ENCODE measurements around the gene NTN3.
"Not testable (repeated sequence)": the region's sequence is repeated elsewhere in the genome, so short reads cannot be mapped to it uniquely, and the experiment has no call there.

NTN3 gene

DNA sequence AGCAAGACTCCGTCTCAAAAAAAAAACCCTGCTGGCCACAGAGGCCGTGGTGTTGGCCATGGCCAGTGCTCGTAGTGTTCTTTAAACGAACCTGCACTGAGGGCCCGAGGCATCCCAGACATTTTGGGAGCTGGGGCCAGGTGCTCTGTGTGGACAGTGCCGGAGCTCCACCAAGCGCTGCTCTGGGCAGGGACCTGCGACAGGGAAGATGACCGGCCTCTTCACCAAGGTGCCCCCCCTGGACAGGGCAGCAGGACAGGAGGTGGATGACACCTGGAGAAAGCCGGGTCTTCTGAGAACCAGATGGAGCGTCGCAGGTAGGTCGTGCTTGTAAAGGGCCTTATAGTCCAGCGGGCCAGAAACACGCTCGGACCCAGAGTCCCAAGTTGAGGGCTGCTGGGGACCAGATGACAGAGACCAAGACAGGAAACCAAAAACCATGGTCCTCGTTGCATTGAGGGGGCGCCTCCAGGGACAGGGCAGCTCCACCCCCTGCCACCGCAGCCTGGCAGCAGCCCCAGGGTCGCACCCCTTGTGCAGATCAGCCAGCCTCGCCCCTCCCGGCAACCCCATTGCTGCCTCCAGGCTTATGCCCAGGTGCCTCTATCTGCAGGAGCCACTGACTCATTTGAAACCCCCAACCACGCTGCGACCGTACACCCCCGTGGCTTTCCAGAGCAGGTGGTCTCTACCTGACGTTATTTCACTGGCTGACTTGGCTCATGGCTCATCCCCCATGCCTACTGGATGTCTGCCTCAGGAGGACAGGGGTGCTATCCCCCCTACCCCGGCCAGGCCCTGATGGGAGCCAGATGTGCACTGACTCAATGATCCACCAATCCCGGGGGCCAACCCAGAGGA lies 4.2 kb upstream of the NTN3 start:
- DNase-seq: no peak

- no peak for DNase-seq
Observed at GRCh38 chr16:2467528-2468232, 3.4 kb upstream of the NTN3 start.

DNA sequence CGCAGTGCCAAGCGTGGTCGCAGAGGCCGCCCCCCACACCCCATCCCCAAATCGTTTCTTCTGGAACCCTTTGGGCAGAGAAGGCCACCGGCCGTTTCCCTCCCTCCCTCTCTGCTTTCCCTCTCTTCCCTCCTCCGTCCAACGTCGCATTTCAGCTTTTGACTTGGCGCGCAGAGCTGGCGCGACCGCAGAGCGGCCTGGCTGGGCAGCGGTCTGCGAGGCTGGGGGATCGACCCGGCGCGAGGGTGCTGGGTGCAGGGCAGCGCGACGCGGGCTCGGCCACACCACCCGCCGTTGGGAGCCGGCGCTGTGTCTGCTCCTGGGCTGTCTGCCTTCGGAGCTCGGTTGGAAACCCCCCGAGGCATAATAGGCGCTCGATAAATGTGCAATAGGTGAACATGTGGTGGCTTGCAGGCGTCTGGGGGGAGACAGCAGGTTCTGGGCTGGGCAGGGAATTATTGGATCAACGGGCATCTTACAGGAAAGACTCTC lies 2.8 kb upstream of the NTN3 start:
- no peak for DNase-seq

GRCh38 chr16:2468725-2469398 lies 2.2 kb upstream of the NTN3 start:
- DNase-seq: no peak

DNA sequence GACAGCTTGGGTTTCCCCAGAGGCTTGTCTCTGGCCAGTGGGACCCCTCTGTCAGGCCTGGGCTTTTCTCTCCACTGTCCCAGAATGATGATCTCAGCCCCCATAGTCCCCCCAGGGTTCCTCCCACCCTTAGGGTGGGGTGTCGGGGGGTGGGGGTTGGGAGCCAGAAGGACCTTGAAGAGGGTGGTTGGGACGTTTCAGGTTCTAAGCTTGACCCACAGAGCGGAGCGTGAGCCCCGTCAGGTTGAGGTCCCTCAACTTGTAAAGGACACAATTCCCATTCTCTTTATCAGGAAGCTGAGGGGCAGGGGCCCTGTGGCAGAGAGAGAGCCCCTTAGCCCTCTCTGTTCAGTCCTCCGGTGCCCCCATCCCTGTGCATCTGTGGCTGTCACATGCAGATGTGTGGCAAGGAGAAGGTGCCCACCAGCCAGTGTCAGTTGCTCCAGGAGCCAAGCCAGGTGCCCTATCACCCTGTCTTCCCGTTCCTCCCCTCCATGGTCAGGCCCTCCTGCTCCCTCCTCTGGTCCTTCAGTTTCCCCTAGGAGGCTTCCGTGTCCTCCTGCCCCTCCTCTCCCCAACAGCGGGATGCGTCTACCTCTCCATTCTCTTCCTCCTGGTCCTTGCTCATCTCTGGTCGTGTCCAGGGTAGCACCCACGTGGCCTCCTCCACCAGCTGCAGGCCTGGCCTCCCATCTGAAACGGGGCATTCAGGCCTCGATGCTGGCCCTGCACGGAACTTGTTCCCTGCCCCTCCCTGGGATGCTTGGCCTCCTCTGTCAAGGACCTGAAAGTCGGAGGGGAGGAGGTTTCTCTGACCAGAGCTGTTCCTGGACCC lies 1.5 kb upstream of the NTN3 start:
- DNase-seq: no peak

DNA sequence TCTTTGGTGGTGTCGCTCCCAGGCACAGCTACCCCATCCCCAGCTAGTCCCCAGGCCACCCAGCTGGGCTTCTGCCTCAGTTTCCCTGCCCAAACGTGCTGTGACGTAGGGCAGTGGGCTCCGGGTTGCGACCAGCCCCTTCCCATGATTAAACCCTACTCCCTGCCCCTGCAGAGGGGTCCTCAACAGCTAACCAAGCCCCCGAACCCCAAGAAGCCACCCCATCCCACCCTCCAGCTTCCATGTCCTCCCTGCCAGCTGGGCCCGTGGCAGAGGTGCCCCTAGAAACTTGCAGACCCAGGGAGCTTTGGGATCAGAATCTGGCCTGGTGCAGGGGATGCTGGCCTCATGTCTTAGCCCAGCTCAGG lies 879 bp upstream of the NTN3 start:
- DNase-seq: no peak

- DNase-seq: no peak
Observed at GRCh38 chr16:2470603-2471015, 488 bp upstream of the NTN3 start.

DNA sequence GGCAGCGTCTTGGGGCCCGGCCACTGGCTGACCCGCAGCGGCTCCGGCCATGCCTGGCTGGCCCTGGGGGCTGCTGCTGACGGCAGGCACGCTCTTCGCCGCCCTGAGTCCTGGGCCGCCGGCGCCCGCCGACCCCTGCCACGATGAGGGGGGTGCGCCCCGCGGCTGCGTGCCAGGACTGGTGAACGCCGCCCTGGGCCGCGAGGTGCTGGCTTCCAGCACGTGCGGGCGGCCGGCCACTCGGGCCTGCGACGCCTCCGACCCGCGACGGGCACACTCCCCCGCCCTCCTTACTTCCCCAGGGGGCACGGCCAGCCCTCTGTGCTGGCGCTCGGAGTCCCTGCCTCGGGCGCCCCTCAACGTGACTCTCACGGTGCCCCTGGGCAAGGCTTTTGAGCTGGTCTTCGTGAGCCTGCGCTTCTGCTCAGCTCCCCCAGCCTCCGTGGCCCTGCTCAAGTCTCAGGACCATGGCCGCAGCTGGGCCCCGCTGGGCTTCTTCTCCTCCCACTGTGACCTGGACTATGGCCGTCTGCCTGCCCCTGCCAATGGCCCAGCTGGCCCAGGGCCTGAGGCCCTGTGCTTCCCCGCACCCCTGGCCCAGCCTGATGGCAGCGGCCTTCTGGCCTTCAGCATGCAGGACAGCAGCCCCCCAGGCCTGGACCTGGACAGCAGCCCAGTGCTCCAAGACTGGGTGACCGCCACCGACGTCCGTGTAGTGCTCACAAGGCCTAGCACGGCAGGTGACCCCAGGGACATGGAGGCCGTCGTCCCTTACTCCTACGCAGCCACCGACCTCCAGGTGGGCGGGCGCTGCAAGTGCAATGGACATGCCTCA lies 773 bp downstream of the NTN3 start:
- DNase-seq: no peak

DNA sequence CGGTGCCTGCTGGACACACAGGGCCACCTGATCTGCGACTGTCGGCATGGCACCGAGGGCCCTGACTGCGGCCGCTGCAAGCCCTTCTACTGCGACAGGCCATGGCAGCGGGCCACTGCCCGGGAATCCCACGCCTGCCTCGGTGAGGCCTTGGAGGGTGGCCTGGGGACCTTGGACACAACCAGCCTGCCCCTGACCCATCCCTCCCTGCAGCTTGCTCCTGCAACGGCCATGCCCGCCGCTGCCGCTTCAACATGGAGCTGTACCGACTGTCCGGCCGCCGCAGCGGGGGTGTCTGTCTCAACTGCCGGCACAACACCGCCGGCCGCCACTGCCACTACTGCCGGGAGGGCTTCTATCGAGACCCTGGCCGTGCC lies 1.4 kb downstream of the NTN3 start:
- DNase-seq: no peak

- DNase-seq: no peak
Observed at GRCh38 chr16:2472885-2473445, 1.9 kb downstream of the NTN3 start.

DNA sequence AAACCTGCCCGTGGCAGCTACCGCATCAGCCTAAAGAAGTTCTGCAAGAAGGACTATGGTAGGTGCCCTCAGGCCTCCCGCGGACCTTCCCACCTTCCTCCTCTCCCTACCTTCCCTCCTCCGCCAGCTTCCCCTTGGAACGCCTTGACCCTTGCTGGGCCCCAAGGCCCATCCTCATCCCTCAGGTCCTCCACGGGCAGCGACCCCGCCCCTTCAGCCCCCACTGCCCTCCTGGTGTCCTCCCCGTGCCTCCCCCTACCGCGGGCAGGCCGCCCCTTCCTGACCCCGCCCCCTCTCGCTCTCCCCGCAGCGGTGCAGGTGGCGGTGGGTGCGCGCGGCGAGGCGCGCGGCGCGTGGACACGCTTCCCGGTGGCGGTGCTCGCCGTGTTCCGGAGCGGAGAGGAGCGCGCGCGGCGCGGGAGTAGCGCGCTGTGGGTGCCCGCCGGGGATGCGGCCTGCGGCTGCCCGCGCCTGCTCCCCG lies 2.4 kb downstream of the NTN3 start:
- DNase-seq: no peak

GRCh38 chr16:2473999-2474876 lies 3.1 kb downstream of the NTN3 start:
- peak; percentile 56 for DNase-seq

- peak; percentile 86 for DNase-seq
Observed at GRCh38 chr16:2474877-2475412, 3.8 kb downstream of the NTN3 start, which contains the start of gene TBC1D24. TSS of gene TBC1D24 (plus strand) at chr16:2475127. CDS start at chr16:2496149, 21,022 bp downstream.

DNA sequence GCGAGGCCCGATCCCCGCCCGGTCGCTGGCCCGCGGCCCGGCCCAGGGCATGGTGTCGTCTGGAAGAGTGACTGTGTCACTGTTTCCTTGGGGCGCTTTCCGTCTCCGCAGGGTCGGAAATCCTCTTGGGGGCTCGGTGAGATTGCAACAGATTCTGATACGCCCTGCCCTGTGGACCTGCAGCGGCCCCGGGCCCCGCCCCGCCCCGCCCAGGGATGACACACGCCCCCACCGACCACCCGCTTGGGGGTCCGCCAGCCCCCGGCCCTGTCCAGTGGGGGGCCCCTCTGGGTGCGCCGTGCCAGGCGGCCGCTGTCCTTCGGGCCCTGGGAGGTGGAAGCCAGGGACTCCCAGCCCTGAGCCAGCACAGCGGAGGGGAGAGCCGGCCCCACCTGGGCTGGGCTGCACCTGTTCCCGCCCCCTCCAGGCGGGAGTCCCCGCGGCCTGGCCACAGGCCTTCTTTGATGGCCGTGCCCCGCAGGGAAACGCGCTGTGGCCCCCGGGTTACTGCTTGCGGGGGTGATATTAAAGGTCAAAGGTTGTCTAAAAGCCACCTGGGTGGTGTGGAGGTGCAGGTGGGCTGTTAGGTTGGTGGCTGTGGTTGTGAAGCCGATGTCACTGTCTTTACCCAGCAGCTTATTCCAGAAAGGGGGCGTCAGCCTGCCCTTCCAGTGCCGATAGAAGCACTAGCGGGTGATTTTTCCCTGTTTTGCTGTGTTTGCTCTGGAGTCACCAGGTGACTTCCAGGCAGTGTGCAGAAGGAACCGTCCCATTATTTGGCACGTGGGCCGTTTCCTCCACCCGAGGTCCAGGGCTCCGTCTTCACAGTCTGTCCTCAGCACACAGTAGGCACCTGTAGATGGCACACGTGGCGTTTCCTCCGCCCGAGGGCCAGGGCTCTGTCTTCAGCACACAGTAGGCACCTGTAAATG lies 4.6 kb downstream of the NTN3 start:
- DNase-seq: no peak

DNA sequence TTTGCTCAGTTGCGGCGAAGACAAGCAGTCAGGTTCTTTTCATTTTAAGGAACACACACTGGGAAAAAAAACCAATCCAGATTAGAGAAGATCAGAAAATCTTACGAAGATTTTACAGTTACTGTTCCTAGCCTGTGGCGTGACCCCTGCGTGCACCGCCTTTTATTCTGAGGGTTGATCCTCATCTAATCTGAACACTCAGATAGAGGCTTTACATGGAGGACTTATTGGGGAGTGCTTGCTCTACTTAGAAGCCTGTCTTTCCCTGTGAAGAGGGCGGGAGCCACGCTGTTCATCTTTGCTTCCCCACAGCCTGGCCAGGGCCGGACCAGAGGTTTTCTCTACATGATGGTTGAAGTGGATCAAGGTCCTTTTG lies 5.2 kb downstream of the NTN3 start:
- no peak for DNase-seq

DNA sequence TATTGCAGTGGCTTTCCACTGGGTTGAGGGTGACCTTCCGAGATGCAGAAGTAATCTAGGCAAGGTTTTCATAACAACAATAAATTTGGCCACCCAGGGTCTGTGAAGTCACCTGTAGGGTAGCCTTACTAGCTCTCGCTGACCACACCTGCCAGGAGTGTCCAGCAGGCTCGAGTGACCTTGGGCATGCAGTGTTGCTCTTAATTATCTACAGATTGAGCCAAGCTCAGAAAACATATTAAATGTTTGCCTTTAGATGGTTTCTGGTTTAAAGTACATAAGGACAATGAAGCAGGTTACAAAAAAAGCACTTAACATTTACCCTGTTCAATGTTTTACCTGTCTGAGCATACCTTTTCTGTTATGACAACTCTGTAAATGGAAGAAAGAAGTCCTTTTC lies 5.6 kb downstream of the NTN3 start:
- DNase-seq: no peak

DNA sequence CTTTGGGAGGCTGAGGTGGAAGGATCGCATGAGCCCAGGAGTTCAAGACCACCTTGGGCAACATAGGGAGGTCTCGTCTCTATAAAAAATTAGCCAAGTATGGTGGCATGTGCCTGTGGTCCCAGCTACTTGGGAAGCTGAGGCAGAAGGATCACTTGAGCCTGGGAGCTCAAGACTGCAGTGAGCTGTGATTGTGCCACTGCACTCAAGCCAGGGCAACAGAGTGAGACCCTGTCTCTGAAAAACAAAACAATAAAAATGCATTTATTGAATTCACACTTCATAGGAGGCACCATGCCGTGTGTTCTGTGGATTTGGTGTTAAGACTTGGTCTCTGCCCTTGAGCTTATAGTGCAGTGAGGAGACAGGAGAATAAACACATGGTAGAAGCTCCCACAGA lies 6.2 kb downstream of the NTN3 start:
- no peak for DNase-seq

GRCh38 chr16:2478279-2478678 lies 7.2 kb downstream of the NTN3 start:
- DNase-seq: no peak

DNA sequence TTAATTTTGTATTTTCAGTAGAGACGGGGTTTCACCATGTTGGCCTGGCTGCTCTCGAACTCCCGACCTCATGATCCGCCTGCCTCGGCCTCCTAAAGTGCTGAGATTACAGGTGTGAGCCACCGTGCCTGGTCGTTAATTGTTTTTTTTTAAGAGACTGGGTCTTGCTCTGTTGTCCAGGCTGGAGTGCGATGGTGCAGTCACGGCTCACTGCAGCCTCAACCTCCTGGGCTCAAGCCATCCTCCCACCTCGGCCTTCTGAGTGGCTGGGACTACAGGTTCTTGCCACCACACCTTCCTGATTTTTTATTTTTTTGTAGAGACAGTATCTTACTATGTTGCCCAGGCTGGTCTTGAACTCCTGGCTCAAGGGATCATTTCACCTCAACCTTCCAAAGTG lies 8.9 kb downstream of the NTN3 start:
- not testable (repeated sequence) for DNase-seq
